ENCODE data around the gene CRYGN. TPM values are rescaled to one million over a fixed set of nuclear protein-coding genes. Genes with fewer than 3 reads are reported as not detected.

Gene CRYGN
- polyA plus RNA-seq, 5 donors, result 0.20 to 0.58 (median 0.55) TPM

GRCh38 chr7:151438864-151439601, 908 bp downstream of the CRYGN start:
- DNase-seq, result no peak

- DNase-seq, result no peak
Observed at GRCh38 chr7:151437866-151438516, 1.9 kb downstream of the CRYGN start.

GRCh38 chr7:151437159-151437553, 2.8 kb downstream of the CRYGN start:
- DNase-seq, result no peak

GRCh38 chr7:151436446-151437158, 3.3 kb downstream of the CRYGN start:
- DNase-seq, result no peak

GRCh38 chr7:151435971-151436370, 4.0 kb downstream of the CRYGN start:
- no peak for DNase-seq

GRCh38 chr7:151435103-151435916, 4.6 kb downstream of the CRYGN start:
- DNase-seq, result no peak

- no peak for DNase-seq
Observed at GRCh38 chr7:151434549-151434948, 5.4 kb downstream of the CRYGN start.

- no peak for DNase-seq
Observed at GRCh38 chr7:151433721-151434400, 6.1 kb downstream of the CRYGN start.

- no peak for DNase-seq
Observed at GRCh38 chr7:151432658-151433521, 7.1 kb downstream of the CRYGN start.

GRCh38 chr7:151431768-151432311, 8.1 kb downstream of the CRYGN start:
- no peak for DNase-seq

- DNase-seq, result no peak
Observed at GRCh38 chr7:151431281-151431767, 8.6 kb downstream of the CRYGN start.

- no peak for DNase-seq
Observed at GRCh38 chr7:151430391-151431205, 9.3 kb downstream of the CRYGN start.

- no peak for DNase-seq
Observed at GRCh38 chr7:151429560-151430331, 10.2 kb downstream of the CRYGN start.

- no peak for DNase-seq
Observed at GRCh38 chr7:151429237-151429559, 10.7 kb downstream of the CRYGN start.

GRCh38 chr7:151428378-151429236, 11.3 kb downstream of the CRYGN start:
- DNase-seq, result no peak

- DNase-seq, result no peak
Observed at GRCh38 chr7:151427705-151428377, 12.1 kb downstream of the CRYGN start.

All from right lung (tissue), 5 donors.